GM23338 (cell line): ENCODE measurements around the gene USP24. TPM values are rescaled to one million over a fixed set of nuclear protein-coding genes. Genes with fewer than 3 reads are reported as not detected.

Source experiments
- ATAC-seq: fragments of 200-7000 bp; cut with Tn5 transposase; 3 replicates; pipeline ENCODE4 v1.9.1; 2020
- DNase-seq: peaks from one replicate; pipeline ENCODE4 v3.0.0-alpha.2; 2015; ENCODE audit warnings: low spot score
- H2AFZ ChIP-seq: fragments of 200-600 bp; sonication (generic); 2 replicates; pipeline ENCODE4 v1.8.0; 2016; ENCODE audit warnings: antibody characterized with exemption, mild to moderate bottlenecking, moderate library complexity
- H3F3A ChIP-seq: fragments of 200-600 bp; sonication (generic); replicated peaks from 2 replicates; pipeline ENCODE4 v1.8.0; 2017; ENCODE audit warnings: antibody characterized with exemption, mixed run types, low read depth
- H3K27ac ChIP-seq: fragments of 200-600 bp; sonication (generic); 2 replicates; pipeline ENCODE4 v1.6.1; 2016; ENCODE audit warnings: low read depth
- H3K27me3 ChIP-seq: fragments of 200-600 bp; sonication (generic); 2 replicates; pipeline ENCODE4 v1.8.0; 2016; ENCODE audit warnings: mild to moderate bottlenecking, mixed run types, moderate library complexity; ENCODE audit not compliant: insufficient read depth
- H3K36me3 ChIP-seq: fragments of 200-600 bp; sonication (generic); 2 replicates; pipeline ENCODE4 v1.8.0; 2016; ENCODE audit warnings: mild to moderate bottlenecking; ENCODE audit not compliant: insufficient read depth
- H3K4me1 ChIP-seq: fragments of 200-600 bp; sonication (generic); 2 replicates; pipeline ENCODE4 v1.8.0; 2016; ENCODE audit warnings: mild to moderate bottlenecking, moderate library complexity; ENCODE audit not compliant: insufficient read depth
- H3K4me2 ChIP-seq: fragments of 200-600 bp; sonication (generic); 2 replicates; pipeline ENCODE4 v1.7.1; 2017; ENCODE audit warnings: mixed run types
- H3K4me3 ChIP-seq: fragments of 200-600 bp; sonication (generic); 2 replicates; pipeline ENCODE4 v1.6.1; 2016; ENCODE audit warnings: mixed run types
- H3K79me2 ChIP-seq: fragments of 200-600 bp; sonication (generic); replicated peaks from 2 replicates; pipeline ENCODE4 v1.8.0; 2017; ENCODE audit warnings: mild to moderate bottlenecking; ENCODE audit not compliant: insufficient read depth
- H3K9me2 ChIP-seq: fragments of 200-600 bp; sonication (generic); 2 replicates; pipeline ENCODE4 v1.8.0; 2017; ENCODE audit not compliant: insufficient read depth
- H4K20me1 ChIP-seq: fragments of 200-600 bp; sonication (generic); replicated peaks from 2 replicates; pipeline ENCODE4 v1.8.0; 2017; ENCODE audit warnings: mild to moderate bottlenecking; ENCODE audit not compliant: insufficient read depth
- H3K27ac Mint-ChIP-seq: 2 replicates; pipeline ENCODE4 v1.8.0; 2020; ENCODE audit warnings: inconsistent platforms, mild to moderate bottlenecking, moderate library complexity, mixed read lengths
- H3K27me3 Mint-ChIP-seq: 3 replicates; pipeline ENCODE4 v1.8.0; 2022; ENCODE audit warnings: low read depth, mild to moderate bottlenecking, moderate library complexity, mixed read lengths, inconsistent platforms; ENCODE audit not compliant: insufficient read depth, poor library complexity
- H3K36me3 Mint-ChIP-seq: 3 replicates; pipeline ENCODE4 v1.8.0; 2021; ENCODE audit warnings: low read depth, mild to moderate bottlenecking, inconsistent platforms, moderate library complexity, mixed read lengths
- H3K4me1 Mint-ChIP-seq: 3 replicates; pipeline ENCODE4 v1.8.0; 2020; ENCODE audit warnings: mild to moderate bottlenecking, inconsistent platforms, mixed read lengths
- H3K4me3 Mint-ChIP-seq: 3 replicates; pipeline ENCODE4 v1.8.0; 2021; ENCODE audit warnings: moderate library complexity, mild to moderate bottlenecking, inconsistent platforms, mixed read lengths
- H3K9me3 Mint-ChIP-seq: 3 replicates; pipeline ENCODE4 v1.8.0; 2020; ENCODE audit warnings: moderate library complexity, mild to moderate bottlenecking, inconsistent platforms, mixed read lengths
- CREB1 ChIP-seq: fragments of 250-450 bp; sonication (Bioruptor Pico); IDR thresholded peaks from 2 replicates; pipeline ENCODE4 v1.5.0; 2020; ENCODE audit warnings: low read depth, mild to moderate bottlenecking, moderate library complexity
- EZH2 ChIP-seq: fragments of 200-600 bp; sonication (generic); IDR thresholded peaks from one replicate; pipeline ENCODE4 v1.8.0; 2017; ENCODE audit warnings: antibody characterized with exemption, mild to moderate bottlenecking, low read depth; ENCODE audit not compliant: unreplicated experiment
- EZH2phosphoT487 ChIP-seq: fragments of 200-600 bp; sonication (generic); IDR thresholded peaks from one replicate; pipeline ENCODE4 v1.8.1; 2018; ENCODE audit warnings: antibody characterized with exemption; ENCODE audit not compliant: unreplicated experiment
- JUNB ChIP-seq: IDR thresholded peaks from one replicate; pipeline ENCODE4 v1.6.1; 2016; ENCODE audit warnings: antibody characterized with exemption; ENCODE audit not compliant: unreplicated experiment
- NANOG ChIP-seq: IDR thresholded peaks from 2 replicates; pipeline ENCODE4 v1.6.1; 2016; ENCODE audit warnings: antibody characterized with exemption, borderline replicate concordance
- POLR2AphosphoS5 ChIP-seq: IDR thresholded peaks from 2 replicates; pipeline ENCODE4 v1.6.1; 2016; ENCODE audit warnings: antibody characterized with exemption, low read depth
- STAT1 ChIP-seq: IDR thresholded peaks from one replicate; pipeline ENCODE4 v1.6.1; 2016; ENCODE audit warnings: antibody characterized with exemption; ENCODE audit not compliant: unreplicated experiment
- ZNF114 ChIP-seq: fragments of 250-450 bp; sonication (Bioruptor Pico); IDR thresholded peaks from 2 replicates; pipeline ENCODE4 v1.5.0; 2020; ENCODE audit warnings: mild to moderate bottlenecking, moderate library complexity
- ZNF331 ChIP-seq: fragments of 250-450 bp; sonication (Bioruptor Pico); IDR thresholded peaks from 2 replicates; pipeline ENCODE4 v1.5.0; 2020; ENCODE audit warnings: low read depth, mild to moderate bottlenecking, moderate library complexity
- polyA plus RNA-seq: library from polyadenylated mRNA; unstranded; fragments of >200 nt; fragmentation: Nextera tagmentation; extraction: Ambion mirVana; gene quantifications from 2 replicates; pipeline ENCODE4 v1.2.1, GENCODE V29; 2016
- total RNA-seq: library from RNA; depleted of rRNA; stranded (reverse); fragments of >200 nt; shearing (Covaris generic); gene quantifications from 2 replicates; pipeline ENCODE4 v1.2.3, GENCODE V29; 2014
- TF ChIP-seq, protein P1 (sequence below): IDR thresholded peaks from 2 replicates; pipeline ENCODE4 v1.6.1; 2016; ENCODE audit warnings: antibody characterized with exemption
- TF ChIP-seq, protein P2 (sequence below), 2 experiments: fragments of 200-600 bp in 1 of 2; sonication (generic) in 1 of 2; conservative IDR thresholded peaks; 2 replicates each; pipeline versions ENCODE4 v1.5.1 to v1.6.1; 2016 to 2017; ENCODE audit warnings: antibody characterized with exemption in 2 of 2, low read depth in 2 of 2, mild to moderate bottlenecking in 2 of 2, moderate library complexity in 1 of 2
- TF ChIP-seq, protein P3 (sequence below): fragments of 250-450 bp; sonication (Bioruptor Pico); IDR thresholded peaks from 2 replicates; pipeline ENCODE4 v1.5.0; 2020; ENCODE audit warnings: mild to moderate bottlenecking, moderate library complexity
- TF ChIP-seq, protein P4 (sequence below): IDR thresholded peaks from one replicate; pipeline ENCODE4 v1.6.1; 2018; ENCODE audit warnings: antibody characterized with exemption; ENCODE audit not compliant: unreplicated experiment

Gene USP24
- total and polyA plus RNA-seq, 2 experiments from 2014 or later, result 12.1 to 32.6 TPM

DNA sequence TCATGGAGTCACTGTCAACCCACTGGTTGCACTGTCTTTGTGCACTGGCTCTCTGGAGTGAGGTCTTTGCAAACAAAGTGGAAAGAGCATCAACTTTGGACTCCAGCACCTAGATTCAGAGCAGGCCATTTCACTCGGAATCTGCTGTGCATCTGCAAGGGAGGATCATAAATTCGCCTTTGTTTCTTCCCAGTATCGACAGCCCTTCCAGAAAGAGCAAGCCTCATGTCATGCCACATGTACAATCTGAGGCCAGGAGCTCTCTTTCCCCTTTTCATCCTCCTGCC, 176.7 kb downstream of the USP24 start:
- H3K9me3 Mint-ChIP-seq, result no peaks in the 10 kb centered on the region
- Histone ChIP-seq H3K36me3 (0 out of 2 replicates have a peak, but pooled peaks cover 7% of the 10 kb centered on the region), H3K4me1 (peaks cover 50% of the 10 kb centered on the region), H3K9me2 (no peaks in the 10 kb centered on the region), H3F3A (0 out of 2 replicates have a peak, but pooled peaks cover 4% of the 10 kb centered on the region), H3K27me3 (peaks cover 37% of the 10 kb centered on the region), H3K79me2 (peaks cover 51% of the 10 kb centered on the region), H4K20me1 (peaks cover 26% of the 10 kb centered on the region), H2AFZ (0 out of 2 replicates have a peak overlapping the region, but pooled peaks have one; percentile 94), H3K4me3 (peak overlapping the region; percentile 91), H3K4me2 (peak overlapping the region; percentile 94), H3K27ac (peak overlapping the region; percentile 70; the same call in 1 of the 2 replicates)
- no peak overlapping the region for H3K27ac Mint-ChIP-seq
- ATAC-seq (no peak), DNase-seq (no peak)
- peaks cover 31% of the 10 kb centered on the region for H3K4me1 Mint-ChIP-seq
- TF ChIP-seq, protein P1, sequence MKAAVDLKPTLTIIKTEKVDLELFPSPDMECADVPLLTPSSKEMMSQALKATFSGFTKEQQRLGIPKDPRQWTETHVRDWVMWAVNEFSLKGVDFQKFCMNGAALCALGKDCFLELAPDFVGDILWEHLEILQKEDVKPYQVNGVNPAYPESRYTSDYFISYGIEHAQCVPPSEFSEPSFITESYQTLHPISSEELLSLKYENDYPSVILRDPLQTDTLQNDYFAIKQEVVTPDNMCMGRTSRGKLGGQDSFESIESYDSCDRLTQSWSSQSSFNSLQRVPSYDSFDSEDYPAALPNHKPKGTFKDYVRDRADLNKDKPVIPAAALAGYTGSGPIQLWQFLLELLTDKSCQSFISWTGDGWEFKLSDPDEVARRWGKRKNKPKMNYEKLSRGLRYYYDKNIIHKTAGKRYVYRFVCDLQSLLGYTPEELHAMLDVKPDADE, result no peak
- TF ChIP-seq EZH2phosphoT487, result no peak
- no peak for TF ChIP-seq ZNF331 (CRISPR knock-in tag)
- TF ChIP-seq CREB1, result no peak
- TF ChIP-seq, protein P2, sequence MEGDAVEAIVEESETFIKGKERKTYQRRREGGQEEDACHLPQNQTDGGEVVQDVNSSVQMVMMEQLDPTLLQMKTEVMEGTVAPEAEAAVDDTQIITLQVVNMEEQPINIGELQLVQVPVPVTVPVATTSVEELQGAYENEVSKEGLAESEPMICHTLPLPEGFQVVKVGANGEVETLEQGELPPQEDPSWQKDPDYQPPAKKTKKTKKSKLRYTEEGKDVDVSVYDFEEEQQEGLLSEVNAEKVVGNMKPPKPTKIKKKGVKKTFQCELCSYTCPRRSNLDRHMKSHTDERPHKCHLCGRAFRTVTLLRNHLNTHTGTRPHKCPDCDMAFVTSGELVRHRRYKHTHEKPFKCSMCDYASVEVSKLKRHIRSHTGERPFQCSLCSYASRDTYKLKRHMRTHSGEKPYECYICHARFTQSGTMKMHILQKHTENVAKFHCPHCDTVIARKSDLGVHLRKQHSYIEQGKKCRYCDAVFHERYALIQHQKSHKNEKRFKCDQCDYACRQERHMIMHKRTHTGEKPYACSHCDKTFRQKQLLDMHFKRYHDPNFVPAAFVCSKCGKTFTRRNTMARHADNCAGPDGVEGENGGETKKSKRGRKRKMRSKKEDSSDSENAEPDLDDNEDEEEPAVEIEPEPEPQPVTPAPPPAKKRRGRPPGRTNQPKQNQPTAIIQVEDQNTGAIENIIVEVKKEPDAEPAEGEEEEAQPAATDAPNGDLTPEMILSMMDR (conservative IDR thresholded peaks at IDR 0.05; ENCODE audit: low read depth in 2 of 2), result no peak
- no peak for TF ChIP-seq JUNB
- no peak for TF ChIP-seq ZNF114 (CRISPR knock-in tag)
- no peak for TF ChIP-seq POLR2AphosphoS5
- TF ChIP-seq, protein P3, sequence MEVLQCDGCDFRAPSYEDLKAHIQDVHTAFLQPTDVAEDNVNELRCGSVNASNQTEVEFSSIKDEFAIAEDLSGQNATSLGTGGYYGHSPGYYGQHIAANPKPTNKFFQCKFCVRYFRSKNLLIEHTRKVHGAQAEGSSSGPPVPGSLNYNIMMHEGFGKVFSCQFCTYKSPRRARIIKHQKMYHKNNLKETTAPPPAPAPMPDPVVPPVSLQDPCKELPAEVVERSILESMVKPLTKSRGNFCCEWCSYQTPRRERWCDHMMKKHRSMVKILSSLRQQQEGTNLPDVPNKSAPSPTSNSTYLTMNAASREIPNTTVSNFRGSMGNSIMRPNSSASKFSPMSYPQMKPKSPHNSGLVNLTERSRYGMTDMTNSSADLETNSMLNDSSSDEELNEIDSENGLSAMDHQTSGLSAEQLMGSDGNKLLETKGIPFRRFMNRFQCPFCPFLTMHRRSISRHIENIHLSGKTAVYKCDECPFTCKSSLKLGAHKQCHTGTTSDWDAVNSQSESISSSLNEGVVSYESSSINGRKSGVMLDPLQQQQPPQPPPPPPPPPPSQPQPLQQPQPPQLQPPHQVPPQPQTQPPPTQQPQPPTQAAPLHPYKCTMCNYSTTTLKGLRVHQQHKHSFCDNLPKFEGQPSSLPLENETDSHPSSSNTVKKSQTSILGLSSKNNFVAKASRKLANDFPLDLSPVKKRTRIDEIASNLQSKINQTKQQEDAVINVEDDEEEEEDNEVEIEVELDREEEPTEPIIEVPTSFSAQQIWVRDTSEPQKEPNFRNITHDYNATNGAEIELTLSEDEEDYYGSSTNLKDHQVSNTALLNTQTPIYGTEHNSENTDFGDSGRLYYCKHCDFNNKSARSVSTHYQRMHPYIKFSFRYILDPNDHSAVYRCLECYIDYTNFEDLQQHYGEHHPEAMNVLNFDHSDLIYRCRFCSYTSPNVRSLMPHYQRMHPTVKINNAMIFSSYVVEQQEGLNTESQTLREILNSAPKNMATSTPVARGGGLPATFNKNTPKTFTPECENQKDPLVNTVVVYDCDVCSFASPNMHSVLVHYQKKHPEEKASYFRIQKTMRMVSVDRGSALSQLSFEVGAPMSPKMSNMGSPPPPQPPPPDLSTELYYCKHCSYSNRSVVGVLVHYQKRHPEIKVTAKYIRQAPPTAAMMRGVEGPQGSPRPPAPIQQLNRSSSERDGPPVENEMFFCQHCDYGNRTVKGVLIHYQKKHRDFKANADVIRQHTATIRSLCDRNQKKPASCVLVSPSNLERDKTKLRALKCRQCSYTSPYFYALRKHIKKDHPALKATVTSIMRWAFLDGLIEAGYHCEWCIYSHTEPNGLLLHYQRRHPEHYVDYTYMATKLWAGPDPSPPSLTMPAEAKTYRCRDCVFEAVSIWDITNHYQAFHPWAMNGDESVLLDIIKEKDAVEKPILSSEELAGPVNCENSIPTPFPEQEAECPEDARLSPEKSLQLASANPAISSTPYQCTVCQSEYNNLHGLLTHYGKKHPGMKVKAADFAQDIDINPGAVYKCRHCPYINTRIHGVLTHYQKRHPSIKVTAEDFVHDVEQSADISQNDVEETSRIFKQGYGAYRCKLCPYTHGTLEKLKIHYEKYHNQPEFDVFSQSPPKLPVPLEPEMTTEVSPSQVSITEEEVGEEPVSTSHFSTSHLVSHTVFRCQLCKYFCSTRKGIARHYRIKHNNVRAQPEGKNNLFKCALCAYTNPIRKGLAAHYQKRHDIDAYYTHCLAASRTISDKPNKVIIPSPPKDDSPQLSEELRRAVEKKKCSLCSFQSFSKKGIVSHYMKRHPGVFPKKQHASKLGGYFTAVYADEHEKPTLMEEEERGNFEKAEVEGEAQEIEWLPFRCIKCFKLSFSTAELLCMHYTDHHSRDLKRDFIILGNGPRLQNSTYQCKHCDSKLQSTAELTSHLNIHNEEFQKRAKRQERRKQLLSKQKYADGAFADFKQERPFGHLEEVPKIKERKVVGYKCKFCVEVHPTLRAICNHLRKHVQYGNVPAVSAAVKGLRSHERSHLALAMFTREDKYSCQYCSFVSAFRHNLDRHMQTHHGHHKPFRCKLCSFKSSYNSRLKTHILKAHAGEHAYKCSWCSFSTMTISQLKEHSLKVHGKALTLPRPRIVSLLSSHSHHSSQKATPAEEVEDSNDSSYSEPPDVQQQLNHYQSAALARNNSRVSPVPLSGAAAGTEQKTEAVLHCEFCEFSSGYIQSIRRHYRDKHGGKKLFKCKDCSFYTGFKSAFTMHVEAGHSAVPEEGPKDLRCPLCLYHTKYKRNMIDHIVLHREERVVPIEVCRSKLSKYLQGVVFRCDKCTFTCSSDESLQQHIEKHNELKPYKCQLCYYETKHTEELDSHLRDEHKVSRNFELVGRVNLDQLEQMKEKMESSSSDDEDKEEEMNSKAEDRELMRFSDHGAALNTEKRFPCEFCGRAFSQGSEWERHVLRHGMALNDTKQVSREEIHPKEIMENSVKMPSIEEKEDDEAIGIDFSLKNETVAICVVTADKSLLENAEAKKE (CRISPR knock-in tag), result no peak
- TF ChIP-seq, protein P4, sequence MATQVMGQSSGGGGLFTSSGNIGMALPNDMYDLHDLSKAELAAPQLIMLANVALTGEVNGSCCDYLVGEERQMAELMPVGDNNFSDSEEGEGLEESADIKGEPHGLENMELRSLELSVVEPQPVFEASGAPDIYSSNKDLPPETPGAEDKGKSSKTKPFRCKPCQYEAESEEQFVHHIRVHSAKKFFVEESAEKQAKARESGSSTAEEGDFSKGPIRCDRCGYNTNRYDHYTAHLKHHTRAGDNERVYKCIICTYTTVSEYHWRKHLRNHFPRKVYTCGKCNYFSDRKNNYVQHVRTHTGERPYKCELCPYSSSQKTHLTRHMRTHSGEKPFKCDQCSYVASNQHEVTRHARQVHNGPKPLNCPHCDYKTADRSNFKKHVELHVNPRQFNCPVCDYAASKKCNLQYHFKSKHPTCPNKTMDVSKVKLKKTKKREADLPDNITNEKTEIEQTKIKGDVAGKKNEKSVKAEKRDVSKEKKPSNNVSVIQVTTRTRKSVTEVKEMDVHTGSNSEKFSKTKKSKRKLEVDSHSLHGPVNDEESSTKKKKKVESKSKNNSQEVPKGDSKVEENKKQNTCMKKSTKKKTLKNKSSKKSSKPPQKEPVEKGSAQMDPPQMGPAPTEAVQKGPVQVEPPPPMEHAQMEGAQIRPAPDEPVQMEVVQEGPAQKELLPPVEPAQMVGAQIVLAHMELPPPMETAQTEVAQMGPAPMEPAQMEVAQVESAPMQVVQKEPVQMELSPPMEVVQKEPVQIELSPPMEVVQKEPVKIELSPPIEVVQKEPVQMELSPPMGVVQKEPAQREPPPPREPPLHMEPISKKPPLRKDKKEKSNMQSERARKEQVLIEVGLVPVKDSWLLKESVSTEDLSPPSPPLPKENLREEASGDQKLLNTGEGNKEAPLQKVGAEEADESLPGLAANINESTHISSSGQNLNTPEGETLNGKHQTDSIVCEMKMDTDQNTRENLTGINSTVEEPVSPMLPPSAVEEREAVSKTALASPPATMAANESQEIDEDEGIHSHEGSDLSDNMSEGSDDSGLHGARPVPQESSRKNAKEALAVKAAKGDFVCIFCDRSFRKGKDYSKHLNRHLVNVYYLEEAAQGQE, result no peak
- no peak for TF ChIP-seq NANOG
- TF ChIP-seq EZH2, result no peak
- TF ChIP-seq STAT1, result no peak
- no peak overlapping the region; the same call in 2 of the 3 replicates for H3K4me3 Mint-ChIP-seq
- H3K36me3 Mint-ChIP-seq, result peaks cover 9% of the 10 kb centered on the region; the same call in 2 of the 3 replicates
- H3K27me3 Mint-ChIP-seq, result peaks cover 38% of the 10 kb centered on the region
